A673 (cell line): Measurements from ENCODE around the gene JARID2.
"Not testable (repeated sequence)": the region's sequence is repeated elsewhere in the genome, so short reads cannot be mapped to it uniquely, and the experiment has no call there.

Experiments
- CTCF ChIP-seq: fragments of 300-800, 200-600 bp; sonication (generic); conservative IDR thresholded peaks from 2 replicates; pipeline ENCODE4 v1.5.1; 2017; ENCODE audit warnings: low read depth, mild to moderate bottlenecking, antibody characterized with exemption, low read length, moderate library complexity, mixed read lengths
- EZH2 ChIP-seq: fragments of 200-600 bp; sonication (generic); IDR thresholded peaks from 2 replicates; pipeline ENCODE4 v1.6.1; 2017; ENCODE audit warnings: borderline replicate concordance, low read depth, mild to moderate bottlenecking, mixed read lengths, antibody characterized with exemption, low read length; ENCODE audit not compliant: poor library complexity, severe bottlenecking

GRCh38 chr6:15415622-15416021 is 169.8 kb downstream of the JARID2 start:
- not testable (repeated sequence) for TF ChIP-seq CTCF, EZH2
